GM12873 (cell line): ENCODE measurements around the gene PLD2.

Experiments used
- CTCF ChIP-seq: IDR thresholded peaks from 2 replicates; pipeline ENCODE4 v1.5.1; 2012; ENCODE audit warnings: low read depth, mild to moderate bottlenecking, moderate library complexity, low read length, control low read depth; ENCODE audit not compliant: insufficient read depth; ENCODE audit errors: missing control alignments

Gene PLD2

GRCh38 chr17:4771519-4772234, 35.3 kb upstream of the PLD2 start, which contains the start of gene TM4SF5:
Gene TM4SF5, plus strand, starts transcription at chr17:4771886. Its CDS starts 37 bp downstream, at chr17:4771923.
- no peak for TF ChIP-seq CTCF

GRCh38 chr17:4772235-4772613, 34.7 kb upstream of the PLD2 start:
- no peak for TF ChIP-seq CTCF

- no peak for TF ChIP-seq CTCF
Measured at GRCh38 chr17:4777969-4778760, 28.8 kb upstream of the PLD2 start.

GRCh38 chr17:4780325-4780955, 26.5 kb upstream of the PLD2 start:
- no peak for TF ChIP-seq CTCF

GRCh38 chr17:4782652-4783051, 24.3 kb upstream of the PLD2 start:
- TF ChIP-seq CTCF: no peak

GRCh38 chr17:4785311-4786105, 21.4 kb upstream of the PLD2 start:
- no peak for TF ChIP-seq CTCF
